GM19099 (cell line): Measurements from ENCODE around the gene AIF1L.

Experiments used
- POLR2A ChIP-seq: IDR thresholded peaks from 3 replicates; pipeline ENCODE4 v1.6.1; 2011; ENCODE audit warnings: low read depth; ENCODE audit not compliant: insufficient read length; ENCODE audit errors: extremely low read depth

Gene AIF1L

GRCh38 chr9:131105952-131106351, 9.6 kb downstream of the AIF1L start:
- no peak for TF ChIP-seq POLR2A

- TF ChIP-seq POLR2A: no peak
Measured at GRCh38 chr9:131107760-131108159, 11.4 kb downstream of the AIF1L start.

GRCh38 chr9:131111186-131111853, 15.0 kb downstream of the AIF1L start:
- no peak for TF ChIP-seq POLR2A

- no peak for TF ChIP-seq POLR2A
Measured at GRCh38 chr9:131111854-131112311, 15.6 kb downstream of the AIF1L start.

- TF ChIP-seq POLR2A: no peak
Measured at GRCh38 chr9:131112374-131113154, 16.2 kb downstream of the AIF1L start.

GRCh38 chr9:131113655-131114054, 17.3 kb downstream of the AIF1L start:
- no peak for TF ChIP-seq POLR2A

GRCh38 chr9:131114084-131114535, 17.8 kb downstream of the AIF1L start:
- TF ChIP-seq POLR2A: no peak

- no peak for TF ChIP-seq POLR2A
Measured at GRCh38 chr9:131116281-131117120, 20.2 kb downstream of the AIF1L start.

GRCh38 chr9:131117121-131117761, 20.9 kb downstream of the AIF1L start:
- TF ChIP-seq POLR2A: no peak

GRCh38 chr9:131117762-131118145, 21.4 kb downstream of the AIF1L start:
- TF ChIP-seq POLR2A: no peak

- TF ChIP-seq POLR2A: no peak
Measured at GRCh38 chr9:131119600-131119999, 23.3 kb downstream of the AIF1L start.

GRCh38 chr9:131120620-131121228, 24.4 kb downstream of the AIF1L start:
- TF ChIP-seq POLR2A: no peak

GRCh38 chr9:131121346-131121745, 25.0 kb downstream of the AIF1L start:
- TF ChIP-seq POLR2A: no peak

GRCh38 chr9:131122158-131122557, 25.8 kb downstream of the AIF1L start:
- TF ChIP-seq POLR2A: no peak

GRCh38 chr9:131125038-131125287, 28.6 kb downstream of the AIF1L start:
- no peak for TF ChIP-seq POLR2A
